Neuronal stem cell (in vitro differentiated cells): Measurements from ENCODE around the gene ANK2.
A peak's percentile ranks its signal among the peaks of the same experiment; 100 is the strongest.

ENCODE experiments used
- DNase-seq: peaks from one replicate; pipeline ENCODE4 v3.0.0-alpha.2; 2013; ENCODE audit warnings: low spot score
- H2AFZ ChIP-seq: one replicate; pipeline ENCODE4 v1.6.1; 2013; ENCODE audit warnings: mild to moderate bottlenecking, low read length, inconsistent platforms
- H2AK5ac ChIP-seq: 2 replicates; pipeline ENCODE4 v1.6.1; 2013; ENCODE audit warnings: low read depth, mild to moderate bottlenecking, inconsistent platforms, low read length, moderate library complexity, mixed read lengths
- H2BK120ac ChIP-seq: 2 replicates; pipeline ENCODE4 v1.6.1; 2013; ENCODE audit warnings: low read depth, mild to moderate bottlenecking, inconsistent platforms, low read length, moderate library complexity, mixed read lengths
- H2BK12ac ChIP-seq: one replicate; pipeline ENCODE4 v1.6.1; 2013; ENCODE audit warnings: low read length, inconsistent platforms
- H2BK15ac ChIP-seq: 2 replicates; pipeline ENCODE4 v1.6.1; 2013; ENCODE audit warnings: mild to moderate bottlenecking, low read length, inconsistent platforms, mixed read lengths
- H2BK5ac ChIP-seq: one replicate; pipeline ENCODE4 v1.6.1; 2013; ENCODE audit warnings: inconsistent platforms, mild to moderate bottlenecking, low read length, moderate library complexity
- H3K14ac ChIP-seq: one replicate; pipeline ENCODE4 v1.6.1; 2013; ENCODE audit warnings: low read length, inconsistent platforms
- H3K18ac ChIP-seq: 2 replicates; pipeline ENCODE4 v1.6.1; 2013; ENCODE audit warnings: low read length, inconsistent platforms
- H3K23ac ChIP-seq: 2 replicates; pipeline ENCODE4 v1.6.1; 2013; ENCODE audit warnings: low read depth, mild to moderate bottlenecking, mixed read lengths, low read length, inconsistent platforms; ENCODE audit not compliant: poor library complexity
- H3K27ac ChIP-seq: replicated peaks from 3 replicates; pipeline ENCODE4 v1.5.1; 2013; ENCODE audit warnings: low read length, inconsistent platforms
- H3K27me3 ChIP-seq, 3 experiments: 2 replicates each; pipeline ENCODE4 v1.6.1; 2013; ENCODE audit warnings: low read length in 3 of 3, mild to moderate bottlenecking in 2 of 3, inconsistent platforms in 1 of 3, low read depth in 1 of 3, mixed read lengths in 1 of 3, moderate library complexity in 1 of 3; ENCODE audit not compliant: control insufficient read depth in 3 of 3, insufficient read depth in 3 of 3
- H3K36me3 ChIP-seq, 2 donors: replicated peaks in 1 of 2; 2 replicates each; pipeline ENCODE4 v1.6.1; 2013; ENCODE audit warnings: low read length in 2 of 2; ENCODE audit not compliant: control insufficient read depth in 2 of 2, insufficient read depth in 2 of 2
- H3K4ac ChIP-seq: 2 replicates; pipeline ENCODE4 v1.6.1; 2013; ENCODE audit warnings: inconsistent platforms, mild to moderate bottlenecking, low read length, moderate library complexity
- H3K4me1 ChIP-seq, 2 donors: 1 replicate in 1 of 2; 2 replicates in 1 of 2; pipeline ENCODE4 v1.6.1; 2013; ENCODE audit warnings: low read length in 2 of 2, low read depth in 1 of 2; ENCODE audit not compliant: control insufficient read depth in 2 of 2, insufficient read depth in 1 of 2
- H3K4me2 ChIP-seq: one replicate; pipeline ENCODE4 v1.6.1; 2013; ENCODE audit warnings: mild to moderate bottlenecking, low read length, inconsistent platforms; ENCODE audit not compliant: insufficient read depth, poor library complexity, severe bottlenecking
- H3K4me3 ChIP-seq, 2 donors: 2 replicates each; pipeline ENCODE4 v1.5.1; 2013; ENCODE audit warnings: low read length in 2 of 2, mild to moderate bottlenecking in 2 of 2, inconsistent platforms in 1 of 2, moderate library complexity in 1 of 2
- H3K79me1 ChIP-seq: one replicate; pipeline ENCODE4 v1.6.1; 2013; ENCODE audit warnings: low read depth, mild to moderate bottlenecking, inconsistent platforms, low read length, moderate library complexity
- H3K9ac ChIP-seq: one replicate; pipeline ENCODE4 v1.6.1; 2013; ENCODE audit warnings: mild to moderate bottlenecking, low read depth, low read length, inconsistent platforms; ENCODE audit not compliant: poor library complexity
- H3K9me3 ChIP-seq, 2 donors: replicated peaks in 1 of 2; 2 replicates each; pipeline versions ENCODE3 to v1.6.1; 2013; ENCODE audit warnings: low read length in 2 of 2, mild to moderate bottlenecking in 2 of 2, inconsistent platforms in 1 of 2, low read depth in 1 of 2, mixed read lengths in 1 of 2, moderate library complexity in 1 of 2; ENCODE audit not compliant: control insufficient read depth in 2 of 2, insufficient read depth in 1 of 2
- H4K8ac ChIP-seq: one replicate; pipeline ENCODE4 v1.6.1; 2013; ENCODE audit warnings: low read depth, mild to moderate bottlenecking, inconsistent platforms, low read length, moderate library complexity
- H4K91ac ChIP-seq: one replicate; pipeline ENCODE4 v1.6.1; 2013; ENCODE audit warnings: low read length, low read depth, mild to moderate bottlenecking, inconsistent platforms; ENCODE audit not compliant: poor library complexity
- WGBS, 2 donors: extraction: QIAGEN DNeasy Blood & Tissue Kit; methylation state at CpG; one replicate each; pipeline ENCODE4 v1.1.7; 2013; ENCODE audit warnings: missing lambda C conversion rate in 2 of 2, mixed read lengths in 1 of 2; ENCODE audit not compliant: insufficient read length in 2 of 2, insufficient replicate concordance in 1 of 2; ENCODE audit errors: extremely low coverage in 2 of 2; 5-methylcytosine and 5-hydroxymethylcytosine counted together

The ANK2 gene

DNA sequence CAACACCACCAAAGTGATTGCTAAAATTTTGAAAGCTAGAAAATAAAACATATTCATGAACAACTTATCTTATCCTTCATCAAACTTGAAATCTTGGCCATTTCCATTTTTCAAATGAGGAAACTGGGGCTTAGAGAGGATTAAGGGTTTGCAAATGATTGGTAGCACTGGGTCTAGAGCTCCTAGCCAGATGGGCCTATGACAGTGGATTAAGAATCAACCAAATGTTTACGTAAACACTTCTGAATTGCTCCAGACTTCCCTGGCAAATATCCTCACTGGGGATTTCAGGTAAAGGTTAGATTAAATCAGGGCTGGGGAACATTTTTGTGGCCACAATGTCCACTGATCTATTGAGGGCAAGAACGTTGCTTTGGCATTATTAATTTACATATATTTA lies 241.2 kb downstream of the ANK2 start:
- no peak overlapping the region for H3K23ac ChIP-seq
- H3K18ac ChIP-seq, result no peak overlapping the region
- peaks cover 0 to 1% of the 10 kb centered on the region in 2 donors for H3K36me3 ChIP-seq
- no peak overlapping the region for H3K14ac ChIP-seq
- no peak overlapping the region for H3K9ac ChIP-seq
- no peak overlapping the region for H2BK120ac ChIP-seq
- no peak overlapping the region for H2BK15ac ChIP-seq
- no peak overlapping the region for H4K91ac ChIP-seq
- DNase-seq, result no peak
- WGBS, 2 donors, result no CpG with 5 or more reads among the region's 2 CpGs
- H4K8ac ChIP-seq, result no peak overlapping the region
- H3K9me3 ChIP-seq, result no peaks in the 10 kb centered on the region
- peaks cover 12 to 21% of the 10 kb centered on the region in 2 donors for H3K4me1 ChIP-seq
- no peak overlapping the region for H2AK5ac ChIP-seq
- H3K4ac ChIP-seq, result no peak overlapping the region
- no peak overlapping the region for H3K4me3 ChIP-seq
- H3K27me3 ChIP-seq, result no peaks in the 10 kb centered on the region
- H2BK5ac ChIP-seq, result no peak overlapping the region
- no peak overlapping the region for H2AFZ ChIP-seq
- H3K27ac ChIP-seq, result no peak overlapping the region
- H3K4me2 ChIP-seq, result no peak overlapping the region
- no peak overlapping the region for H2BK12ac ChIP-seq
- H3K79me1 ChIP-seq, result no peaks in the 10 kb centered on the region

DNA sequence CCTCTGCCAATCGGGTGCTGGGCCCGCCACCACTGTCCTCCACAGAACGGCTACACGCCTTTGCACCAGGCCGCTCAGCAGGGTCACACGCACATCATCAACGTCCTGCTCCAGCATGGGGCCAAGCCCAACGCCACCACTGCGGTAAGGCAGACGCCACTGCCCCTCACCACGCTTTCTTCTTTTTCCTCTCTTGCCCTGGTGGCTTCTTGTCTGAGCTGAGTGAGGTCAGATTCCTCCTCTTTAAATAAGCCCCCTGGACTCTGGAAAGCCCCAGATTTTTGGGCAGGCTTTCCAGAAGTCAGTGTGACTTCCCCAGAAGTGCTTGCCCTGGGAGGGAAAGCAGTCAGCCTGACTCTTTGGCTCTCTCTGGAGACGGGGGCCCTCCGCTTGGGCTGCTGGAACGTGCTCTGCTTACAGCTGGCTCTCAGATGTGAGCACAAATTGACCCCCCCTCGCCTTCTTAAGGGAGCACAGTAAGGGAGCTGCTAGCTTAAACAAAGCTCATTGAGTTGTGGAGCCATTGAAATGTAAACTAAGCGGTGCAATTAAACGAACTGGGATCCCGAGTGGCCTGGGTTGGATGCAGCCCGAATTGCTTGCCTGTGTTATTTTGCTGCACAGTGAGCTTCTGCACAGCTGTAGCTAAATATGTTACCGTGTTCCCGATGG lies 243.1 kb downstream of the ANK2 start:
- Histone ChIP-seq H3K79me1 (no peaks in the 10 kb centered on the region), H3K9ac (no peak overlapping the region), H4K91ac (no peak overlapping the region), H3K18ac (peak overlapping the region; percentile 16), H2AFZ (peak overlapping the region; percentile 88), H3K23ac (no peak overlapping the region), H2BK120ac (no peak overlapping the region), H2AK5ac (no peak overlapping the region), H2BK12ac (no peak overlapping the region), H2BK15ac (no peak overlapping the region), H2BK5ac (no peak overlapping the region), H3K36me3 (peaks cover 0 to under 1% of the 10 kb centered on the region in 2 donors), H3K27me3 (no peaks in the 10 kb centered on the region), H3K9me3 (no peaks in the 10 kb centered on the region), H4K8ac (no peak overlapping the region), H3K4ac (no peak overlapping the region), H3K4me3 (peak overlapping the region in 1 of 2 donors; percentile 43), H3K14ac (no peak overlapping the region), H3K27ac (peak overlapping the region; percentile 52), H3K4me2 (peak overlapping the region; percentile 70), H3K4me1 (peaks cover 12 to 22% of the 10 kb centered on the region in 2 donors)
- peak; percentile 57 for DNase-seq
- WGBS, 2 donors, result no CpG with 5 or more reads among the region's 21 CpGs

DNA sequence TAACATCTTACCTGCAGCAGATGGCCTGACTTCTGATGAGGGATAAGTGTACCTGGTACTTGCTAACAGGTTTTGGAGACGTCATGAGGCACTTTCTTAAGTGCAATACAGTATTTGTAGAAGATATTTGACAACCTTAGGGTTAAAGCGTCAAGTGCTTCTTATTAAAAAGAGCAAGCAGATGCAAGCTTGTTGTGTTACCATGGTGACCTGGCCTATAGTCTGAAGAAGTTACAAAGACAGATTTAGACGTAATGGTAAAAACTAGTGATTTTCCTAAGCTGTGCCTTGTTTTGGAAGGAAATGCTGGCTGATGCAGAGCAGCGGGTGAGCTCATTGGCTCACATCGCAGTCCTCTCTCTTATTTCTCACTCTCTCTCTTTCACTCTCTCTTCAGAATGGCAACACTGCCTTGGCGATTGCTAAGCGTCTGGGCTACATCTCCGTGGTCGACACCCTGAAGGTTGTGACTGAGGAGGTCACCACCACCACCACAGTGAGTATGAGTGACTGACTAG lies 243.6 kb downstream of the ANK2 start:
- Histone ChIP-seq H3K27me3 (no peaks in the 10 kb centered on the region), H2BK15ac (no peak overlapping the region), H3K79me1 (no peaks in the 10 kb centered on the region), H4K8ac (no peak overlapping the region), H2AFZ (peak overlapping the region; percentile 88), H3K4me1 (peaks cover 12 to 22% of the 10 kb centered on the region in 2 donors), H3K27ac (peak overlapping the region; percentile 52), H3K4ac (no peak overlapping the region), H3K9ac (no peak overlapping the region), H3K18ac (no peak overlapping the region), H3K36me3 (no peaks in the 10 kb centered on the region), H3K23ac (no peak overlapping the region), H3K4me3 (peak overlapping the region in 1 of 2 donors; percentile 43), H3K4me2 (peak overlapping the region; percentile 70), H3K9me3 (no peaks in the 10 kb centered on the region), H3K14ac (no peak overlapping the region), H4K91ac (no peak overlapping the region), H2BK120ac (no peak overlapping the region), H2AK5ac (no peak overlapping the region), H2BK5ac (no peak overlapping the region), H2BK12ac (no peak overlapping the region)
- no peak for DNase-seq
- WGBS, 2 donors, result no CpG with 5 or more reads among the region's 9 CpGs

DNA sequence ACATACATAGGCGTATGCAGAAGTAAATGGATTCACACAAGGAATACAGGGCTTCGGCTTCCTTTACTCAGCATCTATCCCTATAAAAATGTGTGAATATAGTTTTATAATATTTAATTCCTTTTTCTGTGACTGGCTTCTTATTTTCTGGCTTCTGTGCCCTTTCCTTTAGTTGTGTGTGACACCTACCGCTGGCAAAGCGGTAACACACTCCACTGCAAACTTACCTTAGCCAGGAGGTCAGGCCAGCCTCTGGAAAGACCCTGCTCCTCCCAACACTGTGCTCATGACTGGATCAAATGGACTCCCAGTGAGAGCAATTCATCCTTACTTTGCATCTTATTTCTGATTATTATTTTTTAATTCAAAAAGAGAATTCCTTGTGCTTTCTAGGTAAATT lies 244.2 kb downstream of the ANK2 start:
- H2BK15ac ChIP-seq, result no peak overlapping the region
- no CpG with 5 or more reads among the region's 4 CpGs for WGBS, 2 donors
- no peak overlapping the region for H3K18ac ChIP-seq
- no peak overlapping the region for H3K27ac ChIP-seq
- no peak overlapping the region for H2AK5ac ChIP-seq
- H2BK120ac ChIP-seq, result no peak overlapping the region
- DNase-seq, result no peak
- no peak overlapping the region for H2BK12ac ChIP-seq
- no peak overlapping the region for H4K8ac ChIP-seq
- no peaks in the 10 kb centered on the region for H3K27me3 ChIP-seq
- H3K14ac ChIP-seq, result no peak overlapping the region
- peaks cover 12 to 20% of the 10 kb centered on the region in 2 donors for H3K4me1 ChIP-seq
- no peak overlapping the region for H2BK5ac ChIP-seq
- no peak overlapping the region for H3K4me2 ChIP-seq
- H3K9ac ChIP-seq, result no peak overlapping the region
- peak overlapping the region; percentile 88 for H2AFZ ChIP-seq
- H3K4me3 ChIP-seq, result peak overlapping the region in 1 of 2 donors; percentile 43
- H3K9me3 ChIP-seq, result no peaks in the 10 kb centered on the region
- H3K4ac ChIP-seq, result no peak overlapping the region
- H3K23ac ChIP-seq, result no peak overlapping the region
- H3K36me3 ChIP-seq, result no peaks in the 10 kb centered on the region
- no peaks in the 10 kb centered on the region for H3K79me1 ChIP-seq
- no peak overlapping the region for H4K91ac ChIP-seq
